Right lobe of liver (tissue), 6 donors: ENCODE results near the gene PDE4B. TPM values are rescaled to one million over a fixed set of nuclear protein-coding genes. Genes with fewer than 3 reads are reported as not detected.
"Not testable (repeated sequence)": the region's sequence is repeated elsewhere in the genome, so short reads cannot be mapped to it uniquely, and the experiment has no call there.

Experiments used
- ATAC-seq, 4 donors: fragments of 200-7000 bp; cut with Tn5 transposase; one replicate each; pipeline ENCODE4 v1.9.1; 2020; ENCODE audit warnings: mild to moderate bottlenecking in 4 of 4, moderate library complexity in 4 of 4
- DNase-seq, 3 donors: peaks; one replicate each; pipeline ENCODE4 v3.0.0-alpha.2; 2020
- H3K27ac ChIP-seq, 3 donors: fragments of 200-600 bp; one replicate each; pipeline ENCODE4 v1.8.0; 2022
- H3K27me3 ChIP-seq, 2 donors: fragments of 200-600 bp; one replicate each; pipeline ENCODE4 v1.8.0; 2022
- H3K36me3 ChIP-seq, 4 donors: fragments of 200-600 bp; sonication (generic) in 1 of 4; one replicate each; pipeline versions ENCODE4 v1.5.1 to v1.8.0; 2017 to 2022; ENCODE audit warnings: control low read depth in 1 of 4
- H3K4me1 ChIP-seq, 4 donors: fragments of 200-600 bp; sonication (generic) in 1 of 4; one replicate each; pipeline versions ENCODE4 v1.5.1 to v1.8.0; 2017 to 2022; ENCODE audit warnings: control low read depth in 1 of 4
- H3K4me3 ChIP-seq, 3 donors: fragments of 200-600 bp; one replicate each; pipeline ENCODE4 v1.8.0; 2022
- H3K9me3 ChIP-seq, 4 donors: fragments of 200-600 bp; sonication (generic) in 1 of 4; one replicate each; pipeline versions ENCODE4 v1.5.1 to v1.8.0; 2017 to 2022; ENCODE audit warnings: control low read depth in 1 of 4
- POLR2A ChIP-seq: fragments of 450-650 bp; IDR thresholded peaks from one replicate; pipeline ENCODE4 v1.6.1; 2017; ENCODE audit warnings: antibody characterized with exemption, mild to moderate bottlenecking
- WGBS: methylation state at CpG from one replicate; pipeline ENCODE4 v1.1.6; 2018; ENCODE audit warnings: low coverage, low lambda C conversion rate; ENCODE audit not compliant: insufficient coverage; ENCODE audit errors: missing lambda C conversion rate; 5-methylcytosine and 5-hydroxymethylcytosine counted together
- intact Hi-C, 2 donors: fragments of 100-400 bp; cut with DNase I; formaldehyde crosslinking; loops; one replicate each; pipeline versions ENCODE4 v1.11.2 to v1.14.1; 2022
- total RNA-seq, 6 experiments: library from RNA; depleted of rRNA in 2 of 6; stranded (reverse); fragments of >200 nt in 2 of 6; fragmentation: NEBNext Ultra II Directional in 3 of 6; extraction: Animal tissue kit (Norgen Biotek cat#: 25700) in 3 of 6; gene quantifications; one replicate each; pipeline versions ENCODE4 v1.1.0 to v1.2.4, GENCODE V29; 2016 to 2023
- TF ChIP-seq, protein P1 (sequence below), 4 donors: fragments of 200-600 bp in 3 of 4; fragments of 450-650 bp in 1 of 4; IDR thresholded peaks; one replicate each; pipeline versions ENCODE4 v1.5.1 to v1.8.0; 2016 to 2022; ENCODE audit warnings: antibody characterized with exemption in 4 of 4, mild to moderate bottlenecking in 2 of 4
- donor health status: DM: no; HTN: yes; CAD: no.
- donor health status: DM: no; HTN: no; CAD: no.
- donor health status: DM: no; HTN: no; CAD: no.
- donor health status: DM: no; HTN: yes; CAD: no.
- donor health status: DM: no; HTN: yes; CAD: no.

PDE4B gene
- total RNA-seq, 6 experiments from 2014 or later = 1.4 to 6.4 (median 2.4) TPM

DNA sequence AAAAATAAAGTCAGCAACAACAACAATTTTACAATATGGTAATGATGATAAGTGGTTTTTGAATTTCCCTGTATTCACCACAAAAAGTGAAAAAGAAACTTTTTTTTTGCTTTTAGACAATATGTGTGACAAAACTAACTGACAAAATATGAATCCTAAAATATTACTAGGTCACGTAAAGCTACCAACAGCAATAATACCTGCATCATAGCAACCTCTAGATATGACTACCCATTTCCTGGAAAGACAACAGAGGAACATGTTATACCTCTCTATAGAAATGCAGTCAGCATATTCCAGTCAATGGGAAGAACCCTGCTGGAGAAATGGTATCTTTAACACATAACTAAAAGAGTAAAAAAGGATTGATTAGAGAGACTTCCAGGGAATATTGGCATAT lies 73.7 kb downstream of the PDE4B start:
- TF ChIP-seq POLR2A = no peak
- TF ChIP-seq, protein P1, sequence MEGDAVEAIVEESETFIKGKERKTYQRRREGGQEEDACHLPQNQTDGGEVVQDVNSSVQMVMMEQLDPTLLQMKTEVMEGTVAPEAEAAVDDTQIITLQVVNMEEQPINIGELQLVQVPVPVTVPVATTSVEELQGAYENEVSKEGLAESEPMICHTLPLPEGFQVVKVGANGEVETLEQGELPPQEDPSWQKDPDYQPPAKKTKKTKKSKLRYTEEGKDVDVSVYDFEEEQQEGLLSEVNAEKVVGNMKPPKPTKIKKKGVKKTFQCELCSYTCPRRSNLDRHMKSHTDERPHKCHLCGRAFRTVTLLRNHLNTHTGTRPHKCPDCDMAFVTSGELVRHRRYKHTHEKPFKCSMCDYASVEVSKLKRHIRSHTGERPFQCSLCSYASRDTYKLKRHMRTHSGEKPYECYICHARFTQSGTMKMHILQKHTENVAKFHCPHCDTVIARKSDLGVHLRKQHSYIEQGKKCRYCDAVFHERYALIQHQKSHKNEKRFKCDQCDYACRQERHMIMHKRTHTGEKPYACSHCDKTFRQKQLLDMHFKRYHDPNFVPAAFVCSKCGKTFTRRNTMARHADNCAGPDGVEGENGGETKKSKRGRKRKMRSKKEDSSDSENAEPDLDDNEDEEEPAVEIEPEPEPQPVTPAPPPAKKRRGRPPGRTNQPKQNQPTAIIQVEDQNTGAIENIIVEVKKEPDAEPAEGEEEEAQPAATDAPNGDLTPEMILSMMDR (IDR thresholded peaks at IDR 0.05) = no peak
- ATAC-seq (no peak), DNase-seq (no peak)
- Histone ChIP-seq H3K4me3 (no peak overlapping the region), H3K4me1 (no peaks in the 10 kb centered on the region), H3K36me3 (no peaks in the 10 kb centered on the region), H3K9me3 (no peaks in the 10 kb centered on the region), H3K27ac (no peak overlapping the region), H3K27me3 (no peaks in the 10 kb centered on the region)
- intact Hi-C loops = no loop called here
- 55% methylated on average over 1 of the region's 1 CpG for WGBS

DNA sequence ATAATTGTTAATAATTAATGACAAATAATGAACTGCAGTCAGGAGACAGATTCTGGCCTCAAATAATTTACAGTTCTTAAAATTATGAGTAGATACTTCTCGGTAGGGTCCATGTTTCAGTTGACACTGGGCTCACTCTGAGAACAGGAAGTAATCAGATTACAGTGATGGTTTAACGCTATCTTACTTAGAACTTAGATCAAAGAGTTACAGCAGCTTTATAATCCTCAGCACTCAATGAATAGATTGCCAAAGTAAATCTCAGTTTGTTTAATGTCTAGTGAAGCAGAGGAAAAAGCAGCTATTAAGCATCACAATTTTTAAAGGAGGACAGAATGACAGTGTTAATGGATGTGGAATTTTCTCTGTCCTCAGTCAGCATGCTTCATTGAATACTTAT lies 79.6 kb downstream of the PDE4B start:
- Histone ChIP-seq H3K4me1 (no peaks in the 10 kb centered on the region), H3K9me3 (no peaks in the 10 kb centered on the region), H3K4me3 (no peak overlapping the region), H3K27ac (no peak overlapping the region), H3K27me3 (no peaks in the 10 kb centered on the region), H3K36me3 (no peaks in the 10 kb centered on the region)
- no peak for TF ChIP-seq POLR2A
- TF ChIP-seq, protein P1 (IDR thresholded peaks at IDR 0.05) = no peak
- WGBS = 35% methylated on average over 2 of the region's 2 CpGs
- ATAC-seq = no peak
- intact Hi-C loops = no loop called here
- DNase-seq = no peak

DNA sequence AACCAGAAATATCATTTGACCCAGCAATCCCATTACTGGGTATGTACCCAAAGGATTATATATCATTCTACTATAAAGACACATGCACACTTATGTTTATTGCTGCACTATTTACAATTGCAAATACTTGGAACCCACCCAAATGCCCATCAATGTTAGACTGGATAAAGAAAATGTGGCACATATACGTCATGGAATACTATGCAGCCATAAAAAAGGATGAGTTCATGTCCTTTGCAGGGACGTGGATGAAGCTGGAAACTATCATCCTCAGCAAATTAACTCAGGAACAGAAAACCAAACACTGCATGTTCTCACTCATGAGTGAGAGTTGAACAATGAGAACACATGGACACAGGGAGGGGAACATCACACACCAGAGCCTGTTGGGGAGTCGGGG lies 85.6 kb downstream of the PDE4B start:
- H3K36me3 ChIP-seq, H3K4me3 ChIP-seq, H3K27ac ChIP-seq, ATAC-seq, DNase-seq, H3K4me1 ChIP-seq, intact Hi-C loops, H3K9me3 ChIP-seq, H3K27me3 ChIP-seq: not testable (repeated sequence)
- WGBS = 47% methylated on average over 3 of the region's 3 CpGs

DNA sequence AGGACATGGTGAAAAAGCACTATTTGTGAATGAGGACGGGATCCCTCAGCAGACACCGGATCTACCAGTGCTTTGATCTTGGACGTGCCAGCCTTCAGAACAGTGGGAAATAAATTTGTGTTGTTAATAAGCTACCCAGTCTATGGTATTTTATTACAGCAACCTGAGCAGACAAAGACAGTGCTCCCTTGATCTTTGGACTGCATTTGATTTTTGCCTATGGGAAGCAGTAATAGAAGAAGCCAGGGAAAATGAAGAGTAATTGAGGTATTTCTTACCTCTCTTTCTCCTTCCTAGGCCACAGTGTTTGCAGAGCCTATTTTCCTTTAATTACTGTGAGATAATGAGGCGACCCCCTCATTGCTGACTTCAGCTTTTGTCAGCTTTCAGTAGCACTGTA lies 87.9 kb downstream of the PDE4B start:
- no peak overlapping the region for H3K27ac ChIP-seq
- no peaks in the 10 kb centered on the region for H3K9me3 ChIP-seq
- 49% methylated on average over 4 of the region's 4 CpGs for WGBS
- ATAC-seq (no peak), DNase-seq (no peak)
- intact Hi-C loops = no loop called here
- no peak for TF ChIP-seq POLR2A
- TF ChIP-seq, protein P1 (IDR thresholded peaks at IDR 0.05) = no peak
- H3K4me1 ChIP-seq = no peaks in the 10 kb centered on the region
- H3K36me3 ChIP-seq = no peaks in the 10 kb centered on the region
- H3K27me3 ChIP-seq = no peaks in the 10 kb centered on the region
- H3K4me3 ChIP-seq = no peak overlapping the region

DNA sequence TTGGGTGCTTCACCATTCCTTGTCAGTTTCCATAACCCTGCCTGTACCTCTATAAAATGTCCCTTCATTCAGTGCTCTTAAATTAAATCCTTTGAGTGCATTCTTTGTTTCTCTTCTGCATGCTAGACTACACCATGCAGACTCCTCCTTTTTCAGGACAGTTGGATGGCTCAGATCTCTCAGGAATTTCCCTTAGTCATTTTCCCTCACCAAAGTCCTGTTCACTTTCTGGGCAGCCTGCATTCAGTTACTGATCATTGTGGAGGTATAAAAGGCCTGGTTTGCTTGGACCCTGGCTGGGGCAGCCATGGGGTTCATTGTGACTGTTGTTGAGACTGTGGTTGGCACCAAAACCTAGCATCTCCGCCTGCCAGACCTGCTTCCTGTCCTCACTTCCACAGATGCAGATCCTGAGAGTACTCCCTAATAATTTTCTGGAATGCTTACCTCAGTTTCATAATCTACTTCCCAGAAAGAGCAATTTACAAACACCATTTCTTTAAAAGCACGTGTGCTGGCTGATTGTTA lies 88.4 kb downstream of the PDE4B start:
- 33% methylated on average over 2 of the region's 2 CpGs for WGBS
- intact Hi-C loops = no loop called here
- DNase-seq (no peak), ATAC-seq (no peak)
- Histone ChIP-seq H3K27ac (no peak overlapping the region), H3K4me3 (no peak overlapping the region), H3K9me3 (no peaks in the 10 kb centered on the region), H3K4me1 (no peaks in the 10 kb centered on the region), H3K27me3 (no peaks in the 10 kb centered on the region), H3K36me3 (no peaks in the 10 kb centered on the region)
- no peak for TF ChIP-seq POLR2A
- TF ChIP-seq, protein P1 (IDR thresholded peaks at IDR 0.05) = no peak
